Gastrocnemius medialis (tissue), 4 donors: ENCODE results near the gene NEDD4L. TPM values are rescaled to one million over a fixed set of nuclear protein-coding genes. Genes with fewer than 3 reads are reported as not detected.

ENCODE experiments used
- ATAC-seq, 2 donors: fragments of 150-250 bp; one replicate each; pipeline ENCODE4 v1.9.1; 2016
- DNase-seq, 2 donors: peaks; one replicate each; pipeline ENCODE4 v3.0.0-alpha.2; 2019
- H3K27ac ChIP-seq, 4 donors: fragments of 200-600 bp; sonication (generic); 1 replicate in 1 of 4; 2 replicates in 3 of 4; pipeline ENCODE4 v1.5.1; 2016 to 2018; ENCODE audit warnings: mild to moderate bottlenecking in 2 of 4, moderate library complexity in 1 of 4
- H3K27me3 ChIP-seq, 3 donors: fragments of 200-600 bp; sonication (generic) in 2 of 3; 1 replicate in 1 of 3; 2 replicates in 2 of 3; pipeline versions ENCODE4 v1.5.1 to v1.6.0; 2016 to 2019; ENCODE audit warnings: mild to moderate bottlenecking in 1 of 3, moderate library complexity in 1 of 3
- H3K36me3 ChIP-seq, 2 donors: fragments of 200-600 bp; sonication (generic) in 1 of 2; one replicate each; pipeline ENCODE4 v1.5.1; 2017 to 2018
- H3K4me1 ChIP-seq, 2 donors: fragments of 200-600 bp; sonication (generic) in 1 of 2; one replicate each; pipeline ENCODE4 v1.5.1; 2016 to 2017; ENCODE audit warnings: mild to moderate bottlenecking in 2 of 2
- H3K4me3 ChIP-seq, 4 donors: fragments of 200-600 bp; sonication (generic) in 3 of 4; 1 replicate in 1 of 4; 2 replicates in 3 of 4; pipeline ENCODE4 v1.5.1; 2016 to 2019; ENCODE audit warnings: mild to moderate bottlenecking in 2 of 4
- H3K9me3 ChIP-seq, 3 donors: fragments of 200-600 bp; sonication (generic) in 2 of 3; 1 replicate in 1 of 3; 2 replicates in 2 of 3; pipeline ENCODE4 v1.5.1; 2016 to 2019
- CTCF ChIP-seq, 5 experiments: fragments of 450-650 bp in 3 of 5; fragments of 200-600 bp in 2 of 5; sonication (generic) in 2 of 5; IDR thresholded peaks in 4 of 5; conservative IDR thresholded peaks in 1 of 5; 1 replicate in 4 of 5; 2 replicates in 1 of 5; pipeline ENCODE4 v1.5.1; 2016 to 2019; ENCODE audit warnings: antibody characterized with exemption in 5 of 5, mild to moderate bottlenecking in 3 of 5, moderate library complexity in 3 of 5
- POLR2A ChIP-seq, 2 donors: fragments of 450-650 bp; IDR thresholded peaks; one replicate each; pipeline ENCODE4 v1.6.1; 2017; ENCODE audit warnings: antibody characterized with exemption in 2 of 2, mild to moderate bottlenecking in 2 of 2, moderate library complexity in 2 of 2
- in situ Hi-C, 4 donors: fragments of 200-750 bp; cut with MboI; loops; one replicate each; pipeline versions ENCODE4 v1.15.0 to v1.8.0; 2017; ENCODE audit warnings: low sequenced_read_pairs in 4 of 4
- intact Hi-C: fragments of 100-400 bp; cut with DNase I; formaldehyde crosslinking; loops from one replicate; pipeline ENCODE4 v1.15.1; 2023; ENCODE audit warnings: low total_unique reads
- total RNA-seq, 4 donors: library from RNA; depleted of rRNA; stranded (reverse); fragments of >200 nt; gene quantifications; one replicate each; pipeline versions ENCODE4 v1.1.0 to v1.2.3, GENCODE V29; 2016

The NEDD4L gene
- total RNA-seq, 4 donors from 2014 or later: 27.4 to 81.5 (median 51.5) TPM

DNA sequence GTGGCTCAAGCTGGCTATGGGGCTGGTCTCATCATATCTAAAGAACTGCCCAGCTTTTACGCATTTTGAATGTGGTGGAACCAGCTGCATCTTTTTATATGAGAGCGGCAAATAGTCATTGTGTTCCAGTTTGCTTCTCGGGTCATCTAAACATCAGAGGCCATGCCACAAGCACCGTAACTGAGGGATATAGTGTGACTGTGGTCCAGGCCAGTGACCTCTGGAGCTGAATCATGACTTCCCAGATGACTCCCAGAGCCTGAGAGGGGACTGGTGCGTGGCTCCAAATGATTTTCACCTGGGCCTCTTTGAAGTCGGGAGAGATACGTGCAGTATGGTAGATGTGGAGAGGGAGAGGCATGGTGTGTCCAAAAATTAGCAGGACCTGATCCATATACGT, 271.0 kb downstream of the NEDD4L start:
- Histone ChIP-seq H3K27me3 (no peaks in the 10 kb centered on the region), H3K9me3 (no peaks in the 10 kb centered on the region), H3K4me3 (peak overlapping the region in 2 of 4 donors; percentile 13 to 22), H3K27ac (peak overlapping the region; percentile 77 to 91 (median 80)), H3K36me3 (no peaks in the 10 kb centered on the region), H3K4me1 (peaks cover 72 to 79% of the 10 kb centered on the region in 2 donors)
- intact Hi-C loops: loop anchor here (10.0 kb wide), 2 partner anchors 550 to 690 kb away; partner anchors contain the start of gene NARS1
- in situ Hi-C loops: no loop called here
- no peak for TF ChIP-seq POLR2A (IDR thresholded peaks at IDR 0.05)
- no peak for TF ChIP-seq CTCF (IDR thresholded peaks at IDR 0.05 in 4 of 5, conservative IDR thresholded peaks at IDR 0.05 in 1 of 5)
- ATAC-seq: peak in 1 of 2 donors; percentile 26
- peak in 1 of 2 donors; percentile 54 for DNase-seq

DNA sequence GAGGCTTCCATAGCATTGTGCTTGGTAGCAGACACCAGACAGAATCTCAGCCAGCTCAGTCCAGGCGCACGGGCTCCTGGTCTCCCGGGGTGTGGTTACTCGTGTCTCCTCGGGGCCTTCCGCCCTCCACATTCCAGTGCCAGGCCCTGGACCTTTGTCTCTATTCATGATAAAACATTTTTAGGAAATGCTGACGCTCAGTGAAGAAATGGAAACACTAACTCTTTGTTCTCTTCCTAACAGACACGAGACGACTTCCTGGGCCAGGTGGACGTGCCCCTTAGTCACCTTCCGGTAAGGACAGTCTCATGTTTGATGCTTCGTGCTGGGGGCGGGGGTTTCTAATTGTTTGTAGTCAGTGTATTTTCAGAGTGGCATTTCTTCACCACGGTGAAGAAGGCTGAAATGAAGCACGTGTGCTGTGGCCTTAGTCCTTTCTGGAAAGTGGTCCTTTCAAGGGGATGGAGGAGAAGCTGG, 271.8 kb downstream of the NEDD4L start:
- DNase-seq (peak in 1 of 2 donors; percentile 52), ATAC-seq (peak; percentile 22 to 27)
- H3K4me1 ChIP-seq: peaks cover 66 to 79% of the 10 kb centered on the region in 2 donors
- H3K4me3 ChIP-seq: no peak overlapping the region
- no peaks in the 10 kb centered on the region for H3K36me3 ChIP-seq
- in situ Hi-C loops: no loop called here
- intact Hi-C loops: loop anchor here (10.0 kb wide), 2 partner anchors 551 to 691 kb away; partner anchors contain the start of gene NARS1
- H3K27ac ChIP-seq: peak overlapping the region; percentile 77 to 91 (median 80)
- no peaks in the 10 kb centered on the region for H3K9me3 ChIP-seq
- no peaks in the 10 kb centered on the region for H3K27me3 ChIP-seq
- TF ChIP-seq POLR2A (IDR thresholded peaks at IDR 0.05) (peak in 1 of 2 donors; percentile 4), CTCF (IDR thresholded peaks at IDR 0.05 in 4 of 5, conservative IDR thresholded peaks at IDR 0.05 in 1 of 5) (no peak)

GRCh38 chr18:58316396-58317342, 272.6 kb downstream of the NEDD4L start:
- no peaks in the 10 kb centered on the region for H3K9me3 ChIP-seq
- H3K4me1 ChIP-seq: peaks cover 66 to 78% of the 10 kb centered on the region in 2 donors
- H3K27ac ChIP-seq: peak overlapping the region; percentile 77 to 91 (median 80)
- ATAC-seq (peak in 1 of 2 donors; percentile 2), DNase-seq (no peak)
- H3K36me3 ChIP-seq: no peaks in the 10 kb centered on the region
- no peak for TF ChIP-seq POLR2A (IDR thresholded peaks at IDR 0.05)
- no peak for TF ChIP-seq CTCF (IDR thresholded peaks at IDR 0.05 in 4 of 5, conservative IDR thresholded peaks at IDR 0.05 in 1 of 5)
- intact Hi-C loops: loop anchor here (10.0 kb wide), 2 partner anchors 552 to 692 kb away; partner anchors contain the start of gene NARS1
- no peaks in the 10 kb centered on the region for H3K27me3 ChIP-seq
- H3K4me3 ChIP-seq: peak overlapping the region in 1 of 4 donors; percentile 13
- in situ Hi-C loops: no loop called here

DNA sequence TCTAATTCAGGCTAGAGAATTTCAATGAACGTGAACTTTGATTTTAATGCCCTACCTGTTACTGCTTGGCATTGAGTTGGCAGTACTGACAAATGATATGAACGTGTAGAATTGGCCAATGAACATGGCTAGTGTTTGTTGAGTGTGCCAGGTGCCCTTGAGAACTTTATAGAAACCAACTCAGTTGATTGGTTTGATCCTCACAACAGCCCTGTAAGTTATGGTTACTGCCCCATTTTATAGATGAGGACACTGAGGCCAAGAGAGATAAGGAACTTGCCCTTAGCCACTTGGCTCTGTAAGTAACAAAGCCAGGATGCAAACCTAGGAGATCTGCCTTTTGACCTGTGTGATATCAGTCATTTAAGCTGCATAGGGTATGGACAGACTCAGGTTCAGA, 275.7 kb downstream of the NEDD4L start:
- Histone ChIP-seq H3K27ac (peak overlapping the region in 2 of 4 donors; percentile 84 to 85), H3K4me3 (no peak overlapping the region), H3K9me3 (no peaks in the 10 kb centered on the region), H3K27me3 (no peaks in the 10 kb centered on the region), H3K4me1 (peaks cover 48 to 60% of the 10 kb centered on the region in 2 donors), H3K36me3 (peaks cover 0 to 6% of the 10 kb centered on the region in 2 donors)
- no peak for DNase-seq
- in situ Hi-C loops (loop anchor here in 2 of 4 donors (10.0 kb wide), 3 partner anchors 65 to 135 kb away; no protein-coding TSS in a partner anchor), intact Hi-C loops (loop anchor here (5.0 to 10.0 kb wide), 4 partner anchors 127 to 695 kb away; partner anchors contain the start of genes NARS1 and NEDD4L)
- ATAC-seq: no peak
- TF ChIP-seq CTCF (IDR thresholded peaks at IDR 0.05 in 4 of 5, conservative IDR thresholded peaks at IDR 0.05 in 1 of 5): no peak
- TF ChIP-seq POLR2A (IDR thresholded peaks at IDR 0.05): no peak
